ENCODE results near the gene TP53I13.

The TP53I13 gene

DNA sequence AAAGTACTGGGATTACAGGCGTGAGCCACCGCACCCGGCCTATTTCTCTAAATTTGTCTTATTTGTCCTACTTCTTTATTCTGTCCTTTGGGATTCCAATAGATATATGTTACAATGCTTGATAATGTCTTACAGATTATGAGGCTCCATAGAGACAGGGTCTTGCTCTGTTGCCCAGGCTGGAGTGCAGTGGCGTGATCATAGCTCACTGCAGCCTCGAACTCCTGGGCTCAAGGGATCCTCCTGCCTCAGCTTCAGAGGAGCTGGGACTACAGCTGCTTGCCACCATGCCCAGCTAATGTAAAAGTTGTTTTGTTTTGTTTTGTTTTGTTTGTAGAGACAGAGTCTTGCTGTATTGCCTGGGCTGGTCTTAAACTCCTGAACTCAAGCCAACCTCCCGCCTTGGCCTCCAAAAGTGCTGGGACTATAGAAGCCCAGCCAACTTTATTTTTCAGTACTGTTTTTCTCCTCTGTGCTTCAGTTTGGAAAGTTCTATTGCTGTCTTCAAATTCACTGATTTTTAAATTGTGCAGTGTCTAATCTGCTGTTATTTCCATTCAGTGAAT is 34.7 kb downstream of the TP53I13 start:
- TF ChIP-seq, protein P1, sequence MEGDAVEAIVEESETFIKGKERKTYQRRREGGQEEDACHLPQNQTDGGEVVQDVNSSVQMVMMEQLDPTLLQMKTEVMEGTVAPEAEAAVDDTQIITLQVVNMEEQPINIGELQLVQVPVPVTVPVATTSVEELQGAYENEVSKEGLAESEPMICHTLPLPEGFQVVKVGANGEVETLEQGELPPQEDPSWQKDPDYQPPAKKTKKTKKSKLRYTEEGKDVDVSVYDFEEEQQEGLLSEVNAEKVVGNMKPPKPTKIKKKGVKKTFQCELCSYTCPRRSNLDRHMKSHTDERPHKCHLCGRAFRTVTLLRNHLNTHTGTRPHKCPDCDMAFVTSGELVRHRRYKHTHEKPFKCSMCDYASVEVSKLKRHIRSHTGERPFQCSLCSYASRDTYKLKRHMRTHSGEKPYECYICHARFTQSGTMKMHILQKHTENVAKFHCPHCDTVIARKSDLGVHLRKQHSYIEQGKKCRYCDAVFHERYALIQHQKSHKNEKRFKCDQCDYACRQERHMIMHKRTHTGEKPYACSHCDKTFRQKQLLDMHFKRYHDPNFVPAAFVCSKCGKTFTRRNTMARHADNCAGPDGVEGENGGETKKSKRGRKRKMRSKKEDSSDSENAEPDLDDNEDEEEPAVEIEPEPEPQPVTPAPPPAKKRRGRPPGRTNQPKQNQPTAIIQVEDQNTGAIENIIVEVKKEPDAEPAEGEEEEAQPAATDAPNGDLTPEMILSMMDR (IDR thresholded peaks at IDR 0.05; ENCODE audit: borderline replicate concordance, control extremely low read depth, extremely low read depth, insufficient read depth, missing control alignments): no peak
- in situ Hi-C loops (cut with MboI; ENCODE audit: low sequenced_read_pairs, unreplicated experiment): no loop called here
- DNase-seq (ENCODE audit: low spot score): no peak

DNA sequence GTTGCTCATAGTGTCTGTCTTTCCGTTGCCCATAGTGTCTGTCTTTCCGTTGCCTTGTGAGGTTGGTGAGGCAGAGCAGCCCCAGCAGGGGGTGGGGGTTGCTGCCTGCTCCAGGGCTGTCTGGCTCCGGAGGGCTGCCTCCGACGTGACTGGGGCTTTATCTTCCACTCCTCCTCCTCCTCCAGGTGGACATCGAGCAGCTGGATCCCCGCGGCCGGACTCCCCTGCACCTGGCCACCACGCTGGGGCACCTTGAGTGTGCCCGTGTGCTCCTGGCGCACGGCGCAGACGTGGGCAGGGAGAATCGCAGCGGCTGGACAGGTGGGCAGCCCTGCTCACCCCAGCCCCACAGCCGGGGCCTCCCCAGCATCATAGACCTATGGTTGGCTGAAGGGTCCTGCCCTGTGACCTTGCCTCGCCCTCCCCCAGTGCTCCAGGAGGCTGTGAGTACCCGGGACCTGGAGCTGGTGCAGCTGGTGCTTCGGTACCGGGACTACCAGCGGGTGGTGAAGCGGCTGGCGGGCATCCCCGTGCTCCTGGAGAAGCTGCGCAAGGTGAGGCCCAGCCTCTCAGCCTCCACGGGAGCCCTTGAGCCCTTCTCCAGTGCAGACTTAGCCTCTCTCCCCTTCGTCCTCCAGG is 39.2 kb downstream of the TP53I13 start:
- no peak for DNase-seq (ENCODE audit: low spot score)
- TF ChIP-seq, protein P1 (IDR thresholded peaks at IDR 0.05; ENCODE audit: borderline replicate concordance, control extremely low read depth, extremely low read depth, insufficient read depth, missing control alignments): no peak
- in situ Hi-C loops (cut with MboI; ENCODE audit: low sequenced_read_pairs, unreplicated experiment): no loop called here

DNA sequence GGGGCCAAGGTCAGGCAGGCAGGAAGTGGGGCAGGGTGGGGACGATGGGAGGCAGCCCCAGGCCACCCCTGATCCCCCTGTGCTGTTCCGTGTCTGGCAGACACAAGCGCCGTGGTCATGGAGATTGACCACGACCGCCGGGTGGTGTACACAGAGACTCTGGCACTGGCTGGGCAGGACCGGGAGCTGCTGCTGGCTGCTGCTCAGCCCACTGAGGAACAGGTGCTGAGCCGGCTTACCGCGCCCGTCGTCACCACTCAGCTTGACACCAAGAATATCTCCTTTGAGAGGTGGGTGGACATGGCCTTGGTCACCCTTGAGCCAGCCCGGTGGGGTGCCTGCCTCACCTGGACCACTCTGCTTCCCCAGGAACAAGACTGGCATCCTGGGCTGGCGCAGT is 40.5 kb downstream of the TP53I13 start:
- DNase-seq (ENCODE audit: low spot score): no peak
- in situ Hi-C loops (cut with MboI; ENCODE audit: low sequenced_read_pairs, unreplicated experiment): no loop called here
- TF ChIP-seq, protein P1 (IDR thresholded peaks at IDR 0.05; ENCODE audit: borderline replicate concordance, control extremely low read depth, extremely low read depth, insufficient read depth, missing control alignments): no peak

DNA sequence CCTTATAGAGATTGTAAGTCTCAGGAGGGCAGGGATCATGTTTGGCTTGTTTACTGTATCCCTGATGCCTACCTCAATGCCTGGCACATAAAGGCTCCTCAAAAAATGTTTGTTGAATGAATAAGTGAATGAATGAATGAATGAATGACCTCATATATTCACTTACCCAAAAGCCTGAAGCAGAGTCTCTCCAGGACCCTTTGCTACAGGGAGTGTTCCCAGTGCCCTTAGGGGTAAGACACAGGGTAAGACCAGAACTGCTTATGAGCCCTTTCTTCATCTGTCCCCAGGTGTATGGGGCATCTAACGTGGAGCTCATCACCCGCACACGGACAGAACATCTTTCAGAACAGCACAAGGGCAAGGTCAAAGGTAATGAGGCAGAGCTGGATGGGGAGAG is 41.9 kb downstream of the TP53I13 start:
- TF ChIP-seq, protein P1 (IDR thresholded peaks at IDR 0.05; ENCODE audit: borderline replicate concordance, control extremely low read depth, extremely low read depth, insufficient read depth, missing control alignments): no peak
- DNase-seq (ENCODE audit: low spot score): no peak
- in situ Hi-C loops (cut with MboI; ENCODE audit: low sequenced_read_pairs, unreplicated experiment): no loop called here

DNA sequence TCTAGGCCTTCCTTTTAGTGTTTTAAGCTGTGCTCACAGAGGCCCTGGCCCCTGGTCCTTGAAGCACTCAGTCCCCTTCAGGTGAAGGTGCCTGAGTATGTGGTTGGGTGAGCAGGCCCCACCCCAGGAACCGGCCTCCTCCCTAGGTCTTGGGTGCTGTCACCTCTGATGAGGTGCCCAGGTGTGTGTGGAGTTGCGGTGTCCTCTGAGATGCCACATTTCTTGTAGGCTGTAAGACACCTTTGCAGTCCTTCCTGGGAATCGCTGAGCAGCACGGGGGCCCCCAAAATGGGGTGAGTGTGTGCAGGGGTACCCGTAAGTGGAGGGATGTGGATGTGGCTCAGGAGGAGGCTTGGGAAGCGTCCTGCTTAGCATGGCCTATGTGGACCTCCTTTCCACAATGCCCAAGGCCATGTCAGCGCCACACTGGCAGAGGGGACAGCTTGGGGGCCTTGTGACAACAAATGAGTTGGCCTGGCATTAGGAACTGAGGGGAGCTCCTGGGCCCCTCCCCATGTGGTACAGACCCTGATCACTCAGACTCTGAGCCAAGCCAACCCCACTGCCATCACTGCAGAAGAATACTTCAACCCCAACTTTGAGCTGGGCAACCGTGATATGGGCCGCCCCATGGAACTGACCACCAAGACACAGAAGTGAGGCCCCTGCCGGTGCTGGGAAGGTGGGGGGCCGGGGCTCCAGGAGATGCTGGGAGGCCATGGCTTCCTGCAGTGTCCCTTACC is 43.0 kb downstream of the TP53I13 start:
- TF ChIP-seq, protein P1 (IDR thresholded peaks at IDR 0.05; ENCODE audit: borderline replicate concordance, control extremely low read depth, extremely low read depth, insufficient read depth, missing control alignments): no peak
- in situ Hi-C loops (cut with MboI; ENCODE audit: low sequenced_read_pairs, unreplicated experiment): no loop called here
- DNase-seq (ENCODE audit: low spot score): no peak

DNA sequence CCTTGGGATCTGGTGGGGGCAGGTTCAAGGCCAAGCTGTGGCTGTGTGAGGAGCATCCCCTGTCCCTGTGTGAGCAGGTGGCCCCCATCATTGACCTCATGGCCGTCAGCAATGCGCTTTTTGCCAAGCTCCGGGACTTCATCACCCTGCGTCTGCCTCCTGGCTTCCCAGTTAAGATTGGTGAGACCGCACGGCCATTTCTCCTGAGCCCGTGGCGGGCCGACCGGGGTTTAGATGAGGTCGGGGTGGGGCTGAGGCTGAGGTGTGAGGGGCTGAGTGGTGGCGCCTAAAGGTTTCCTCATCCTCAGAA is 43.5 kb downstream of the TP53I13 start:
- TF ChIP-seq, protein P1 (IDR thresholded peaks at IDR 0.05; ENCODE audit: borderline replicate concordance, control extremely low read depth, extremely low read depth, insufficient read depth, missing control alignments): no peak
- in situ Hi-C loops (cut with MboI; ENCODE audit: low sequenced_read_pairs, unreplicated experiment): no loop called here

More for the DNA sequence above, 43.5 kb downstream of the TP53I13 start:
- no peak for DNase-seq (ENCODE audit: low spot score)
